ENCODE measurements around the gene MGMT.

Gene MGMT

GRCh38 chr10:129716881-129717280 is 249.8 kb downstream of the MGMT start:
- no peak for DNase-seq (ENCODE audit: low read depth, low spot score)
- H3K27ac ChIP-seq: no peak overlapping the region

DNA sequence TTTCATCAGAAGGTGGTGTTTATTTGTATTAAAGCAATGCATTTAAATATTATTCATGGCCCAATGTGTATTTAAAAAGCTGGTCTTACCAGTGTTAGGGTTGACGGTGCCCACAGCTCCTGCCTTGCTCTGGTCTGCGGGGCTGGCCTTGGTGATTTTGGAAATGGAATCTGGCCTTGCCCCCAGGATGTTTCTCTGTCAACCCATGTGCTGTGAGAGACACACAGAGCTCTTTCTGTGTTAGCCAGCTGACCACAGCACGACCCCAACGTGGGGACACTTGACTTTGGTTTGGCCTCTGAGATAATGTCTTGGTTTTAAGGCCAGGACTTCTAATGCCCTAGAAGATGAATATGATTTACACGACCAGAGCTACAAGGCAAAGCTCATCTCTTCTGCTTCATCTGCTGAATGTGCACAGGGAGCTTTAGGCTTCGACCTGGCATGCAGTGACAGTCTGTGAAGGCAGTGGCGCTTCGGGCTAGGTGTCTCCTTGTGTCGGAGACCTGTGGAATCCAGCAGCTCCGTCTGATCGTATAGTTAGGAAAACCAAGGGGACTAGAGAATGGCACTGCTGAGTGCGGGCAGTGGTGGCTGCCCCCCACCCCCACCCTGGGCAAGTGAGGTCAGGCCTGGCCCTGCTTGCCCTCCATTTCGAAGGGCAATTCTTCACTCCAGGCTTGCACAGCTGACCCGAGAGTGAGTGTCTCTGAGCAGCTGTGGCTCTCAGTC is 250.9 kb downstream of the MGMT start:
- DNase-seq (ENCODE audit: low read depth, low spot score): no peak

DNA sequence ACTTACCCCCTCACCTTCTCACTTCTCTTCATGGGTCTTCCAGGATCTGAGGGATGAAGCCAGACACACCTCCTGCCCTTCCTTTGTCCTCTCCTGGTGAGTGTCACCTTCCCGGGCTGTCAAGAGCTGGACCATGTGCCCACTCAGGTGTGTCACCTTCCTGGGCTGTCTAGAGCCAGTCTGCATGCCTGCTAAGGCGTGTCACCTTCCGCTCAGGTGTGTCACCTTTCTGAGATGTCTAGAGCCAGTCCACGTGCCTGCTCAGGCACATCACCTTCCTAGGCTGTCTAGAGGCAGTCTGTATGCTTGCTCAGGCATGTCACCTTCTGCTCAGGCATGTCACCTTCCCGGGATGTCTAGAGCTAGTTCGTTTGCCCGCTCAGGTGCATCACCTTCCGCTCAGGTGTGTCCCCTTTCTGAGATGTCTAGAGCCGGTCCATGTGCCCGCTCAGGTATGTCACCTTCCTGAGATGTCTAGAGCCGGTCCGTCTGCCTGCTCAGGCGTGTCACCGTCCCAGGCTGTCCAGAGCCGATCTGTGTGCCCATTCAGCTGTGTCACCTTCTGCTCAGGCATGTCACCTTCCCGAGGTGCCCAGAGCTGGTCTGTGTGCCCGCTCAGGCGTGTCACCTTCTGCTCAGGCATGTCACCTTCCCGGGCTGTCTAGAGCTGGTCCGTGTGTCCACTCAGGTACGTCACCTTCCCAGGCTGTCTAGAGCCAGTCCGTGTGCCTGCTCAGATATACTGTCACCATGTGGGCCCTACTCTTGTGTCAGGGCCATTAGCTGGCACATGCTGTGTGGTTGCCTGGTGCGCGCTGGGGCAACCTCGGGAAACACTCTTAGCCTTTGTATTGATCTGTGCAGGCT is 251.7 kb downstream of the MGMT start:
- no peak overlapping the region for H3K27ac ChIP-seq
- no peak for DNase-seq (ENCODE audit: low read depth, low spot score)

More for the DNA sequence above, 250.9 kb downstream of the MGMT start:
- no peak overlapping the region for H3K27ac ChIP-seq

GRCh38 chr10:129719415-129719739 is 252.3 kb downstream of the MGMT start:
- no peak overlapping the region for H3K27ac ChIP-seq
- no peak for DNase-seq (ENCODE audit: low read depth, low spot score)

GRCh38 chr10:129719889-129720590 is 253.0 kb downstream of the MGMT start:
- no peak for DNase-seq (ENCODE audit: low read depth, low spot score)
- H3K27ac ChIP-seq: no peak overlapping the region

DNA sequence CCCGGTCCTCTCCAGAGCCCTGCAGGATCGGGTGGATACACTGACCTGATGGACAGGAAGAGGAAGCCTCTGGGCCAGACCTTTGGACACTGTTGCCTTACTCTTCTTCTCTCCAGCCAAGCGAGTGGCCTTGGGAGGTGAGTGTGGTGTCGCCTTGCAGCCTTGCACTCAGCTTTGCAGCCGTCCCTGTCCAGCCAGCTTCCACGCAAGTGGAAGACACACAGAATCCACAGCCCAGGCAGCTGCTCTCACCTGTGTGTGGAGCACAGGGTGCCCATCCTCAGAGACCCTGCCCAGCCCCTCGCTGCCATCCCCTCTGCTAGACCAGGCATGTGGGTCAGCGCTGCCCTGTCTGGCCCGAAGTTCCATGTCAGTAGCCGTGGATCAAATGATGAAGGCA is 258.0 kb downstream of the MGMT start:
- no peak overlapping the region for H3K27ac ChIP-seq
- no peak for DNase-seq (ENCODE audit: low read depth, low spot score)

DNA sequence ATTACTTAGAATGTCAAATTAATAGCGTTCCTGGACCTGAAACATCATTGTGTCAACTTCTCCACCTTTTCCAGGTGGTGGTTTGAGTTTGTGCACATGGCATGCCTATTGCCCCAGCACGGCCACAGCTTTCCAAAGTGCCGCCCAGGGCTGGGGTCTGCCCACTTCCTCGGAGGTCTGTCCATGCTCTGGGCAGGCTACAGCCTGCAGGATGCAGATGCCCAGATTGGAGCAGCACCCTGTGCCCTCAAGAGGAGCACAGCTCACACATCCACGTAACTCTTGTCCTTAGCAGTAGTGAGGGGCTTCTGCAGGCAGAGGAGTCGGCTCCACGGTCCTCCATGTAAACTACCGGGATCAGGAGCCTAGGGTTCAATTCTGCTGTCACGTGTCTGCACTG is 258.4 kb downstream of the MGMT start:
- DNase-seq (ENCODE audit: low read depth, low spot score): no peak

GRCh38 chr10:129725890-129726631 is 259.0 kb downstream of the MGMT start:
- no peak for DNase-seq (ENCODE audit: low read depth, low spot score)
- no peak overlapping the region for H3K27ac ChIP-seq

More for the DNA sequence above, 258.4 kb downstream of the MGMT start:
- no peak overlapping the region for H3K27ac ChIP-seq

DNA sequence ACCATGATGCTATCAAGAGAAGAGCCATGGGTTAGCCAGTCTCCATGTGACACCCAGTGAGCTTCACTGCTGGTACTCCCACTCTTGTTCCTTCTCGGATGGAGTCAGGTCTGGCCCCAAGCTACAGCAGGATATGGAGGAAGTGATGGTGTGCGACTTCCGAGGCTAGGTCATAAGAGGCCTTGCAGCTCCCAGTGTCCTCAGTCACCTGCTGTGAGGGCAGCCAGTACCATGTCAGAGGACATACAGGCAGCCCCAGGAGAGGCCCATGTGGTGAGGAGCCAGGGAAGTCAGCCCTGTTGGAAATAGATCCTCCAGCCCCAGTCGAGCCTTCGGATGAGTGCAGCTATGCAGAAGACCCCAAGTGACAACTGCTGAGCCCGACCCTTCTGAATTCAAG is 260.0 kb downstream of the MGMT start:
- DNase-seq (ENCODE audit: low read depth, low spot score): no peak
- no peak overlapping the region for H3K27ac ChIP-seq

- H3K27ac ChIP-seq: no peak overlapping the region
- no peak for DNase-seq (ENCODE audit: low read depth, low spot score)
These were observed 260.5 kb downstream of the MGMT start for GRCh38 chr10:129727495-129727894.

- DNase-seq (ENCODE audit: low read depth, low spot score): no peak
- H3K27ac ChIP-seq: no peak overlapping the region
These were observed 261.3 kb downstream of the MGMT start for GRCh38 chr10:129728246-129728820.

DNA sequence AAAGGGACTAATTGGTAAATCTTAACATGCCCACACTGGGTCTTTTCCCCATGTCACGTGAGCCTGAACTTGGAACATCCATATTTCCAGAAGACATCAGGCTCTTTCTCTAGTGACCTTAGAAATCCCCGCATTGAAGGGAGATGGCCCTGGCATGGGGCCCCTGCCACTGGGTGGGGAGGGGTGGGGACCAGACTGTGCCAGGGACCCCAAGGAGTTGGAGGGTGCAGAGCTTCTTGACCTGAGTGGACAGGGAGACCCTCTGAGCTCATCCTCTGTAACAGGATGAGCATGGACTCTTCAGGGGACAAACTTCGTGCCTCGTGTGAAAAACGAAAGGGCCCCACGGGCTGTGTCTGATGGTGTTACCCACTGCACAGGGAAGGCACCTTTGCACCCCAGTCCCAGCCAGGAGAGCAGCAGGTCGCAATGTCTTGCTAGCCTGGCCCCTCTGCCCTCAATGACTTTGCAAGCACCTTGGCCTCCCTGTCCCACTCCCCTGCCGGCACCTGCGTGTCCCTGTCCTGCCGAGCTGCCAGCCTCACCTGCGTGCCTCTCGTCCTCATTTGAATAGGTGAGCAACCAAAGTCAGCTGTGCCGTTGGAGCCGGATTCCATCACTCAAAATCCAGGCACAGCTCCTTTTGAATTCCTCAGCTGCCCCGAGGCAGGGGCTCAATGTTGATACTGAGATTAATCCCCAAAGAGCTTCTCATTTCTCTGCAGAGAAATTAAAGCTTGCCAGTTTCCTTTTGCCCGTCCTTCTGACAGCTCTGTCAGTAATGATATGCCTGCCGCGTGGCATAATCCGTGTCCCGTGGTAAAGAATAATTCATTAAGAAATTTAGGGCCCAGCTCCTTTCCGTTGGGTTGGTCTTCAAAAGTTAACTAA is 262.1 kb downstream of the MGMT start:
- DNase-seq (ENCODE audit: low read depth, low spot score): no peak
- no peak overlapping the region for H3K27ac ChIP-seq

- no peak overlapping the region for H3K27ac ChIP-seq
- DNase-seq (ENCODE audit: low read depth, low spot score): no peak
These were observed 263.4 kb downstream of the MGMT start for GRCh38 chr10:129730272-129730992.

DNA sequence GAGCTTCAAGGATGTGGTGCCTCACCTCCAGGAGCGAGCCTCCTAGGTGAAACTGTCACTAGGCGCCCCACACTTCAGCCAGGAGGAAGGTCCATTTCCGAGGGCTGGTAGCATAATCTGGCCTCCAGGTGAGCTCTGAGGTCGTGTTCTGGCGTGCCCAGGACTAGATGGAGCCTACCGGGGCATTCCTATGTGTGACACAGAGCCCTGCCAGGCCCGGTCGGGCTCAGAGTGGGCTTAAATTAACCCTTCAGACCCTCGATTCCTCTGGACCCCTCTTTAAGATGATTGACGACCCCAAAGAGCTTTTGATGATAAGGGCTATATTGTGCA is 263.9 kb downstream of the MGMT start:
- no peak for DNase-seq (ENCODE audit: low read depth, low spot score)
- no peak overlapping the region for H3K27ac ChIP-seq

DNA sequence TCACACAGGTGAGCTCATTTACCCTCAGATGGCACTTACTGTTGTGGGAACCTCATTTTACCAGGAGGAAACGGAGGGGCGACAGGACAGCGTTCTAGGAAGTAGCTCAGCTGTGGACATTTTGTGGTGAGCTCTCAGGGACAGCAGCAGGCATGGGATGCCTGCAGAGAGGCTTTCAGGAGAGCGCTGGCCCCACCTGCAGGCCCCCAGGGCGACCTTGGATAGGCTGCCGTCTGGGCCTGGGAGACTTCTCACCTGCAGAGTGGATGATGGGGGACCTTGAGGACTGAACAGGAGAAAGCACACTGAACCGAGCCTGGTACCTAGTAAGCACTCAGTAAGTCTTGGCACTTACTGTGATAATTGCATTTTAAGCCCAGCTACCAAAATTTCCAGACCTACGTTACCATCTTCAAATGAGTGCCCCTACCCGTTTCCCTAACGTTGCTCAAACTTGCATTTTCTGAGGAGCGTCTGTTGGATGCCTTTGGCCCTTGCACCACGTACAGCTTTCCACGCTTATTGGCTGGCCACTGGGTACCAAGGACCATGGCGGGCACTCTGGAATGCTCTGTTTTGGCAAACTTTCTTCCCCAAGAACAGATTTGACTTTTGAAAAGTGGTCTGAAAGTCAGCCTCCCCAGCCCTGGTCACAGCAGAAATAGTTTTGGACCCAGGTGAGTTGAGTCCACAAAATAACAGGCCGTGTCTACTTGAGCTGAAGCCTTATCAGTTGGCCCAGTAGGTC is 273.7 kb downstream of the MGMT start:
- no peak for DNase-seq (ENCODE audit: low read depth, low spot score)
- H3K27ac ChIP-seq: no peak overlapping the region

- no peak overlapping the region for H3K27ac ChIP-seq
- no peak for DNase-seq (ENCODE audit: low read depth, low spot score)
These were observed 274.4 kb downstream of the MGMT start for GRCh38 chr10:129741280-129741977.

- no peak for DNase-seq (ENCODE audit: low read depth, low spot score)
These were observed 275.1 kb downstream of the MGMT start for GRCh38 chr10:129741978-129742741.

More at GRCh38 chr10:129741978-129742741, 275.1 kb downstream of the MGMT start:
- H3K27ac ChIP-seq: no peak overlapping the region
